GM12875 (cell line): ENCODE measurements around the gene CTSE.

ENCODE experiments used
- H3K4me3 ChIP-seq: one replicate; pipeline ENCODE4 v1.5.1; 2011; ENCODE audit warnings: low read depth, low read length, control low read depth
- CTCF ChIP-seq: IDR thresholded peaks from 2 replicates; pipeline ENCODE4 v1.5.1; 2011; ENCODE audit warnings: low read depth, mild to moderate bottlenecking, control low read depth, inconsistent platforms, low read length, moderate library complexity, borderline replicate concordance; ENCODE audit not compliant: insufficient read depth

CTSE gene

GRCh38 chr1:206039046-206039973 lies 15.6 kb upstream of the CTSE start:
- TF ChIP-seq CTCF: no peak
- H3K4me3 ChIP-seq: no peak overlapping the region

GRCh38 chr1:206037581-206037980 lies 13.9 kb upstream of the CTSE start:
- no peak overlapping the region for H3K4me3 ChIP-seq
- no peak for TF ChIP-seq CTCF

- no peak overlapping the region for H3K4me3 ChIP-seq
- no peak for TF ChIP-seq CTCF
These were observed 13.2 kb upstream of the CTSE start for GRCh38 chr1:206036663-206037455.

- no peak overlapping the region for H3K4me3 ChIP-seq
- TF ChIP-seq CTCF: no peak
These were observed 11.3 kb upstream of the CTSE start for GRCh38 chr1:206035027-206035426.

- TF ChIP-seq CTCF: no peak
- H3K4me3 ChIP-seq: no peak overlapping the region
These were observed 8.9 kb upstream of the CTSE start for GRCh38 chr1:206032380-206033140.

- TF ChIP-seq CTCF: peak; percentile 85
- H3K4me3 ChIP-seq: no peak overlapping the region
These were observed 7.0 kb upstream of the CTSE start for GRCh38 chr1:206030714-206031113.
